ENCODE data around the gene ZNF391.
"Not testable (repeated sequence)": the region's sequence is repeated elsewhere in the genome, so short reads cannot be mapped to it uniquely, and the experiment has no call there.

Gene ZNF391

GRCh38 chr6:27424851-27425250 is 36.3 kb downstream of the ZNF391 start:
- DNase-seq: not testable (repeated sequence)

GRCh38 chr6:27426045-27426620 is 37.6 kb downstream of the ZNF391 start:
- no peak for DNase-seq

GRCh38 chr6:27428502-27428901 is 39.9 kb downstream of the ZNF391 start:
- no peak for DNase-seq

- no peak for DNase-seq
Measured at GRCh38 chr6:27428966-27429365, 40.4 kb downstream of the ZNF391 start.

GRCh38 chr6:27433714-27434113 is 45.2 kb downstream of the ZNF391 start:
- DNase-seq: no peak

GRCh38 chr6:27439371-27439770 is 50.8 kb downstream of the ZNF391 start:
- DNase-seq: no peak

- DNase-seq: no peak
Measured at GRCh38 chr6:27441001-27441400, 52.4 kb downstream of the ZNF391 start.

- no peak for DNase-seq
Measured at GRCh38 chr6:27442932-27443331, 54.4 kb downstream of the ZNF391 start.

- no peak for DNase-seq
Measured at GRCh38 chr6:27448456-27448855, 59.9 kb downstream of the ZNF391 start.

- no peak for DNase-seq
Measured at GRCh38 chr6:27451660-27452390, 63.3 kb downstream of the ZNF391 start.

- DNase-seq: no peak
Measured at GRCh38 chr6:27452496-27452897, 63.9 kb downstream of the ZNF391 start.
